Neural crest cell (in vitro differentiated cells): ENCODE data around the gene HLF. TPM values are rescaled to one million over a fixed set of nuclear protein-coding genes. Genes with fewer than 3 reads are reported as not detected.

Experiments used
- DNase-seq: peaks from one replicate; pipeline ENCODE4 v3.0.0; 2021; ENCODE audit warnings: low read depth, mixed read lengths, low spot score
- H3K27ac Mint-ChIP-seq: one replicate; pipeline ENCODE4 v1.8.0; 2021; ENCODE audit warnings: mild to moderate bottlenecking, mixed read lengths; ENCODE audit not compliant: unreplicated experiment
- H3K27me3 Mint-ChIP-seq: 2 replicates; pipeline ENCODE4 v1.8.0; 2021; ENCODE audit warnings: low read depth, mild to moderate bottlenecking, mixed read lengths
- H3K36me3 Mint-ChIP-seq: 2 replicates; pipeline ENCODE4 v1.8.0; 2021; ENCODE audit warnings: low read depth, mild to moderate bottlenecking, mixed read lengths
- H3K4me1 Mint-ChIP-seq: 2 replicates; pipeline ENCODE4 v1.8.0; 2021; ENCODE audit warnings: mixed read lengths
- H3K4me3 Mint-ChIP-seq: one replicate; pipeline ENCODE4 v1.8.0; 2021; ENCODE audit warnings: mild to moderate bottlenecking, mixed read lengths
- H3K9me3 Mint-ChIP-seq: 2 replicates; pipeline ENCODE4 v1.8.0; 2021; ENCODE audit warnings: mixed read lengths
- total RNA-seq: library from RNA; stranded (reverse); gene quantifications from 2 replicates; pipeline ENCODE4 v1.2.1, GENCODE V29; 2021
- TF ChIP-seq, protein P1 (sequence below): fragments of 200-600 bp; sonication (generic); conservative IDR thresholded peaks from 2 replicates; pipeline ENCODE4 v1.5.0; 2021; ENCODE audit warnings: antibody characterized with exemption, mild to moderate bottlenecking

Gene HLF
- total RNA-seq, 1 donor from 2014 or later, result not detected

DNA sequence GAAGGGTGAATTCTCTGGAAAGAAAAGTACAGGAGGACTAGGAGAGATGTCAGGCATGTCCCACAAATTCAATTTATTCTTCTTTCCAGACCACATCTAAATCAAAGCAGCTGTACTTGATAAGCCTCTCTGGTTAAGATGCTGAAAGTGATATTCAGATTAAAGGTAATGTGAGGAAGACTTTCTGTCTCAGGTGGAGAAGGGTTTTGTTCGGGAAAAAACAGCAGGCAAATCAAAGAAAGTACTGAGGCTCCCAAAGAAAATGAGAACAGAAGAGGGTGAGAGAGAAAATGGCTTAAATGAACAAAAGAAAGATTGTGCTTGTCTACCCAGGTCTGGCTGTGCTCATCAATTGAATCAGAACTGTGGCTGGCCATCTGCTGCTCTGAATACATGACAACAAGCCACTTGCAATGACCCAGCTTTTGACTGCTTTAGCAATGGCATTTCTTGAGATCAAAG, 101.3 kb downstream of the HLF start:
- TF ChIP-seq, protein P1, sequence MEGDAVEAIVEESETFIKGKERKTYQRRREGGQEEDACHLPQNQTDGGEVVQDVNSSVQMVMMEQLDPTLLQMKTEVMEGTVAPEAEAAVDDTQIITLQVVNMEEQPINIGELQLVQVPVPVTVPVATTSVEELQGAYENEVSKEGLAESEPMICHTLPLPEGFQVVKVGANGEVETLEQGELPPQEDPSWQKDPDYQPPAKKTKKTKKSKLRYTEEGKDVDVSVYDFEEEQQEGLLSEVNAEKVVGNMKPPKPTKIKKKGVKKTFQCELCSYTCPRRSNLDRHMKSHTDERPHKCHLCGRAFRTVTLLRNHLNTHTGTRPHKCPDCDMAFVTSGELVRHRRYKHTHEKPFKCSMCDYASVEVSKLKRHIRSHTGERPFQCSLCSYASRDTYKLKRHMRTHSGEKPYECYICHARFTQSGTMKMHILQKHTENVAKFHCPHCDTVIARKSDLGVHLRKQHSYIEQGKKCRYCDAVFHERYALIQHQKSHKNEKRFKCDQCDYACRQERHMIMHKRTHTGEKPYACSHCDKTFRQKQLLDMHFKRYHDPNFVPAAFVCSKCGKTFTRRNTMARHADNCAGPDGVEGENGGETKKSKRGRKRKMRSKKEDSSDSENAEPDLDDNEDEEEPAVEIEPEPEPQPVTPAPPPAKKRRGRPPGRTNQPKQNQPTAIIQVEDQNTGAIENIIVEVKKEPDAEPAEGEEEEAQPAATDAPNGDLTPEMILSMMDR, result no peak
- Mint-ChIP-seq H3K4me1 (peaks cover 6% of the 10 kb centered on the region), H3K36me3 (peaks cover 3% of the 10 kb centered on the region), H3K27me3 (no peaks in the 10 kb centered on the region), H3K9me3 (peaks cover 20% of the 10 kb centered on the region), H3K27ac (peak overlapping the region; percentile 68), H3K4me3 (no peak overlapping the region)
- DNase-seq, result no peak

DNA sequence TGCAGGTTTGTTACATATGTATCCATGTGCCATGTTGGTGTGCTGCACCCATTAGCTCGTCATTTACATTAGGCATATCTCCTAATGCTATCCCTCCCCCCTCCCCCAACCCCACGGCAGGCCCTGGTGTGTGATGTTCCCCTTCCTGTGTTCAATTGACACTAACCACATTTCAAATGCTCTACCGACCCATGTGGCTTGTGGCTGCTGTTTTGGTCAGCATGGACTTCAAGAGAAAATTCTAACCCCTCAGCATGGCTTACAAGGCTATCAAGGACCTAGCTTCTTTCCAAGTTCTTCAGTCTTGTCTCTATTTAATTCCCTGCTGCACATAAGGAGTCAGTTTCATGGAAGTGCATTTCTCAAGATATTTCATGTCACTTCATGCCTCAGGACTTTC, 103.9 kb downstream of the HLF start:
- TF ChIP-seq, protein P1, result no peak
- no peak for DNase-seq
- peaks cover 11% of the 10 kb centered on the region for H3K36me3 Mint-ChIP-seq
- peaks cover 6% of the 10 kb centered on the region for H3K4me1 Mint-ChIP-seq
- no peak overlapping the region for H3K27ac Mint-ChIP-seq
- H3K9me3 Mint-ChIP-seq, result peaks cover 23% of the 10 kb centered on the region
- no peaks in the 10 kb centered on the region for H3K27me3 Mint-ChIP-seq
- H3K4me3 Mint-ChIP-seq, result no peak overlapping the region

Other genes starting within 250 kb of the HLF start
- 46.6 TPM in 2 replicates for gene MMD, start 156.9 kb downstream of the HLF start, total RNA-seq
- not detected in 2 replicates for gene SMIM36, start 246.5 kb downstream of the HLF start, total RNA-seq